Thyroid gland (tissue), 4 donors: Measurements from ENCODE around the gene HSD17B4.

Source experiments
- CTCF ChIP-seq, 6 experiments: fragments of 200-600 bp in 3 of 6; fragments of 450-650 bp in 3 of 6; sonication (generic) in 3 of 6; IDR thresholded peaks; one replicate each; pipeline ENCODE4 v1.5.1; 2016 to 2019; ENCODE audit warnings: antibody characterized with exemption in 6 of 6, mild to moderate bottlenecking in 2 of 6, inconsistent platforms in 1 of 6, moderate library complexity in 1 of 6
- POLR2A ChIP-seq, 2 donors: fragments of 450-650 bp; IDR thresholded peaks; one replicate each; pipeline ENCODE4 v1.6.1; 2017; ENCODE audit warnings: antibody characterized with exemption in 2 of 2, mild to moderate bottlenecking in 2 of 2, moderate library complexity in 1 of 2

GRCh38 chr5:119476341-119476740 lies 24.0 kb downstream of the HSD17B4 start:
- TF ChIP-seq CTCF (IDR thresholded peaks at IDR 0.05), result no peak
- TF ChIP-seq POLR2A (IDR thresholded peaks at IDR 0.05), result no peak
